Limb (tissue), 2 donors: ENCODE data around the gene PCDHGC3.

Experiments
- DNase-seq, 2 donors: peaks; one replicate each; pipeline ENCODE4 v3.0.0-alpha.2; 2016; ENCODE audit errors: extremely low spot score in 2 of 2

The PCDHGC3 gene

DNA sequence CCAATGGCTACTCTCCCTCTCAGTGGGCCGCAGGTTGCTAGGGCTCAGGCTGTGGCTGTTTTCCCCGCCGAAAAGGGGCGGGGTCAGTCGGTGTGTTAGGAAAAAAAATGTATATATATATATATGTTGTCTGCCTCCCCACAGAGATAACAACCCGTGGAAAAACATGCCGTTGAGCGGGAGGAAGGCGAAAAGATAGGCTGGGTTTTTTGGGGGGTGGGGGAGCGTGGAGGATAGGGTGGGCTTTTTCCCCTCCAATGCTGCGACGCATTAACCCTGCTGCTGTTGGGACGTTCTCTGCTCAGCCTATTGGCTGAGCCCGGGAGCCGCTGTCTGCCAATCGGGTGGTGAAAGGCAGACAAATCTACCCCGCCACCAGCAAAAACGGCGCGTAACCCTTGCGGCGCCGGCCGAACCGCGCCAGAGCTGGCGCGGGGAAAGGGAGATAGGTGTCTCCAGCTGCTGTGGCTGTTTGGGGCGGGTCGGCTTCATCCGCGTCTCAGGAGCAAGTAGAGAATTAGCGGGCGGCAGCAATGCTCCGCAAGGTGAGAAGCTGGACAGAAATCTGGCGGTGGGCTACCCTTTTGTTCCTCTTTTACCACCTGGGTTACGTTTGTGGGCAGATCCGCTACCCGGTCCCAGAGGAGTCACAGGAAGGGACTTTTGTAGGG lies 9.0 kb downstream of the PCDHGC3 start, which contains the start of gene PCDHGC4:
TSS of gene PCDHGC4 (plus strand) at position 390 of the 671 bp plus-strand sequence. CDS start at position 534, 144 bp downstream.
- DNase-seq = peak; percentile 62 to 79

DNA sequence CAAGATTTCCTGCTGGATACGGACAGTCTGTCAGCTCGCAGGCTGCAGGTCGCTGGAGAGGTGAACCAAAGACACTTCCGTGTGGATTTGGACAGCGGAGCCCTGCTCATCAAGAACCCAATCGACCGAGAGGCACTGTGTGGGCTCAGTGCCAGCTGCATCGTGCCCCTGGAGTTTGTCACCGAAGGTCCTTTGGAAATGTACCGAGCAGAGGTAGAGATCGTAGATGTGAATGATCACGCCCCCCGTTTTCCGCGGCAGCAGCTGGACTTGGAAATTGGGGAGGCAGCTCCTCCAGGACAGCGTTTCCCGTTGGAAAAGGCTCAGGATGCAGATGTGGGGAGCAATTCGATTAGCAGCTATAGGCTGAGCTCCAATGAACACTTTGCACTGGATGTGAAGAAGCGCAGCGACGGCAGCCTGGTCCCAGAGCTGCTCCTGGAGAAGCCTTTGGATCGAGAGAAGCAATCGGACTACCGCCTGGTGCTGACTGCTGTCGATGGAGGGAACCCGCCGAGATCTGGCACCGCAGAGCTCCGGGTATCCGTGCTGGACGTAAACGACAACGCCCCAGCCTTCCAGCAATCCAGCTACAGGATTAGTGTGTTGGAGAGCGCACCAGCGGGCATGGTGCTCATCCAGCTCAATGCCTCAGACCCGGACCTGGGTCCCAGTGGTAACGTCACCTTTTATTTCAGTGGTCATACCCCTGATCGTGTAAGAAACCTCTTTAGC lies 9.7 kb downstream of the PCDHGC3 start:
- no peak for DNase-seq

DNA sequence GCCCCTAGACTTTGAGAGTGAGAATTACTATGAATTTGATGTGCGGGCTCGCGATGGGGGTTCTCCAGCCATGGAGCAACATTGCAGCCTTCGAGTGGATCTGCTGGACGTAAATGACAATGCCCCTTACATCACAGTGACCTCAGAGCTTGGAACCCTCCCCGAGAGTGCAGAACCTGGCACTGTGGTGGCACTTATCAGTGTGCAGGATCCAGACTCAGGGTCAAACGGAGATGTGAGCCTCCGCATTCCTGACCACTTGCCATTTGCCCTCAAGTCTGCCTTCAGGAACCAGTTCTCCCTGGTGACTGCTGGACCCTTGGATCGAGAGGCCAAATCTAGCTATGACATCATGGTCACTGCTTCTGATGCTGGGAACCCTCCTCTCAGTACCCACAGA lies 10.3 kb downstream of the PCDHGC3 start:
- DNase-seq = no peak

DNA sequence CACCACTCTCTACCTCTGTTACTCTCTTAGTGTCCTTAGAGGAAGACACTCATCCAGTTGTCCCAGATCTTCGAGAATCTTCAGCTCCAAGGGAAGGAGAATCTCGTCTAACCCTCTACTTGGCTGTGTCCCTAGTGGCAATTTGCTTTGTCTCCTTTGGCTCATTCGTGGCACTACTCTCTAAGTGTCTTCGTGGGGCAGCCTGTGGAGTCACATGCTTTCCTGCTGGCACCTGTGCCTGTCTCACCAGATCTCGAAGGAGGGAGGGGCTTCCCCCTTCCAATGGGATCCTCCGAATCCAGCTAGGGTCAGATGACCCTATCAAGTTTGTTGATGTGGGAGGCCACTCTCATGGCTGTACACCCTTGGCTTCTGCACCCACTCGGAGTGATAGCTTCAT lies 11.4 kb downstream of the PCDHGC3 start:
- DNase-seq = no peak

DNA sequence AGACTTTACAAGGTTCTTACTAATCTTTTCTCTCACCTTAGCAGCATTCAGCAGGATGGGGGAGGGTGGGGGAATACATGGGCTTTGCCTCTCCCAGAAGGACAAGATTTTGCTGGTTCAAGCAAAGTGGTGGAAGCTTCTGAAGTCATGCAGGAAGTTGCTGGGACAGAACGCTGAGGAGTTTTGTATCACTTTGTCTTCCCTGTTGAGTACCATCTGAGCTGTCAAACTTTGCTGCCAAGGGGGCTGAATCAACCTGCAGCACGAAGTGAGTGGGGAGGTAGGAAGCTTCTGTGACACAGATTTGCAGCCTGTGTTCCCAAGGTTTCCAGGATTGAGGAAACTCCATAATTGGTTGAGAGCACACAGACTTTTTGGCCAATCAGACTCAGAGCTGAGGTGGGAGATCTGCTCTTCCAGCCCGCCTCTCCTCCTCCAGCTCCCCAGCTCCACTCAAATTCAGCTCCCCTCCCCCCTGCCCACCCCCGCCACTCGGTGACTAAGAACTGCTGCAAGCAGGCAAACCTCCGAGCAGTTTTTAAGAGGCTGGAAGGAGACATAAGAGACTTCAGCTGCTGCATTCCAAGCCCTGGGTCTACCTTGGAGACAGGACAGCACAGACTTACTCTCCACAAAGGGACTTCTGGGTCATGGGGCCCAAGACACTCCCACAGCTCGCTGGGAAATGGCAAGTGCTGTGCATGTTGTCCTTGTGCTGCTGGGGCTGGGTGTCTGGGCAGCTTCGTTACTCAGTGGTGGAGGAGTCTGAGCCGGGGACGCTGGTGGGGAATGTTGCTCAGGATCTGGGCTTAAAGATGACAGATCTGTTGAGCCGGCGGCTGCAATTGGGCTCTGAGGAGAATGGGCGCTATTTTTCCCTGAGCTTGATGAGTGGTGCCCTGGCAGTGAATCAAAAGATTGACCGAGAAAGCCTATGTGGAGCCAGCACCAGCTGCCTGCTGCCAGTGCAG lies 13.1 kb downstream of the PCDHGC3 start, which contains the start of gene PCDHGC5:
TSS of gene PCDHGC5 (plus strand) at position 491 of the 971 bp plus-strand sequence. CDS start at position 651, 160 bp downstream.
- no peak for DNase-seq

DNA sequence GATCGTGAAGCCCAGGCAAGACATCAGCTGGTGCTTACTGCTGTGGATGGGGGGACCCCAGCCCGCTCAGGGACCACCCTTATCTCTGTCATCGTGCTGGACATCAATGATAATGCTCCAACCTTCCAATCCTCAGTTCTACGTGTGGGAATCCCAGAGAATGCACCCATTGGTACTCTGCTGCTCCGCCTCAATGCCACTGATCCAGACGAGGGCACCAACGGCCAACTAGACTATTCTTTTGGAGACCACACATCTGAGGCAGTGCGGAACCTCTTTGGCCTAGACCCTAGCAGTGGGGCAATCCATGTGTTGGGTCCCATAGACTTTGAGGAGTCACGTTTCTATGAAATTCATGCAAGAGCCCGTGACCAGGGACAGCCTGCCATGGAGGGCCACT lies 14.1 kb downstream of the PCDHGC3 start:
- no peak for DNase-seq

DNA sequence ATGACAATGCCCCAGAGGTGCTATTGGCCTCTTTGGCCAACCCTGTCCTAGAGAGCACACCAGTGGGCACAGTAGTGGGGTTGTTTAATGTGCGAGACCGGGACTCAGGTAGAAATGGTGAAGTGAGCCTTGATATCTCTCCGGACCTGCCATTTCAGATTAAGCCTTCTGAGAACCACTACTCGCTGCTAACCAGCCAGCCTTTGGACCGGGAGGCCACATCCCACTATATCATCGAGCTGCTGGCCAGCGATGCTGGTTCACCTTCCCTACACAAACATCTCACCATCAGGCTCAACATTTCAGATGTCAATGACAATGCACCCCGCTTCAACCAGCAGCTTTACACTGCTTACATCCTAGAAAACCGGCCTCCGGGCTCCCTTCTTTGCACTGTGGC lies 14.5 kb downstream of the PCDHGC3 start:
- no peak for DNase-seq

DNA sequence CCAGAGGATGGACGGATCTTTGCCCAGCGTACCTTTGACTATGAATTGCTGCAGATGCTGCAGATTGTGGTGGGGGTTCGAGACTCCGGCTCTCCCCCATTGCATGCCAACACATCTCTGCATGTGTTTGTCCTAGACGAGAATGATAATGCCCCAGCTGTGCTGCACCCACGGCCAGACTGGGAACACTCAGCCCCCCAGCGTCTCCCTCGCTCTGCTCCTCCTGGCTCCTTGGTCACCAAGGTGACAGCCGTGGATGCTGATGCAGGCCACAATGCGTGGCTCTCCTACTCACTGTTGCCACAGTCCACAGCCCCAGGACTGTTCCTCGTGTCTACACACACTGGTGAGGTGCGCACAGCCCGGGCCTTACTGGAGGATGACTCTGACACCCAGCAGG lies 15.0 kb downstream of the PCDHGC3 start:
- no peak for DNase-seq

DNA sequence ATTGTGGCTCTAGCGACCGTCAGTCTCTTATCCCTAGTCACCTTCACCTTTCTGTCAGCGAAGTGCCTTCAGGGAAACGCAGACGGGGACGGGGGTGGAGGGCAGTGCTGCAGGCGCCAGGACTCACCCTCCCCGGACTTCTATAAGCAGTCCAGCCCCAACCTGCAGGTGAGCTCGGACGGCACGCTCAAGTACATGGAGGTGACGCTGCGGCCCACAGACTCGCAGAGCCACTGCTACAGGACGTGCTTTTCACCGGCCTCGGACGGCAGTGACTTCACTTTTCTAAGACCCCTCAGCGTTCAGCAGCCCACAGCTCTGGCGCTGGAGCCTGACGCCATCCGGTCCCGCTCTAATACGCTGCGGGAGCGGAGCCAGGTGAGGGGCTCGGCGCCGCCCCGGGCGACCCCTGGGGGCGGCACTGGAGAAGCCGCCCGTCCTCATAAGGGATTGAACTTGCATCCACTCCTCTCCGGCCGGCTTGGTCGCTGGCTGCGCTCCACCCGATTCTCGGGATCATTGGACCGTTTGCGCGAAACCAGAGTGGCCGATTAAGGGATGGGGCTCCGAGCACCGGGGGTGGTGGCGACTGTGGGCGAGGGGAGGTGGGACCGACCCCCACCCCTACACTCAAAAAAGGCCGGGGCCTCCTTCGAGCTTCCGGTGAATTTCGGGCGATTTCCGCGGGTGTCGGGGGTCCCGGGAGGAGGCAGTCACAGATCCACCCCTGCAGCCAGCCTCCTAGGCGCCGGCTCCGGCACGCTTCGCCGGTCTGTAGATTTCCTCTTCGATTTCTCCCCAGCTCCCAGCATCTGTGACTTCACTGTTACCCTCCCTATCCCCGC lies 15.8 kb downstream of the PCDHGC3 start:
- DNase-seq = no peak

DNA sequence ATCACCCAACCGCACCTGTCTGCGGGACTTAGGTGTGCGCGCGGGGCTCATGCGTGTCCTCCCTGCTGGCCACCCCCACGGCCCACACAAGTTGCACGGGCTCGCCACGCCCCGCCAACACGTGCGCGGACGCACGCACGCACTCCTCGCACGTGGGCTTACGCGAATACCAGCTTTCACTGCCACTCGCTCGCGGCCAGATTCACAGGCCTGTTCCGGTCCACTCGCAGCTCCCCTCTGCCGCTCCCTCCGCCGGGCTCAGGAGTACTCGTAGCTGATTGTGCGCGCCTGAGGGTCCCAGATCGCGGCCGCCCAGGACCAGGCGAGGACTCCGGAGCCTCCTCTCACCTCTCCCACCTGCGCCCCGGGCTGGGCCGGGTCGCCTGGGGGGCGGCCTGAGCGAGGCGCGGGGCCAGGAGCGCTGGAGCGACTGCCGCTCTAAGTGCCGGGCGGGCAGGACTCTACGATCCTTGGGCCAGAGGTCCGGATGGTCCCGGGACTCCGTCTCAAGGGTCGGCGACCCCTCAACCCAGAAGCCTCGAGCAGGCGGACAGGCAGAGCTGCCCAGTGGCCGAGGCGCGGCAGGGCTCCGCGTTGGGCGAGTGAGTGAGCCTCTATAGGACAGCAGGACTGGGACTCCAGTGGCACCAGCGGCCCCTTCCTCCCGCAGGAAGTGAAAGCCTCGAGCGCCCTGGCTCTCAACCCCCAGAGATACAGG lies 16.6 kb downstream of the PCDHGC3 start:
- DNase-seq = peak in 1 of 2 donors; percentile 63

DNA sequence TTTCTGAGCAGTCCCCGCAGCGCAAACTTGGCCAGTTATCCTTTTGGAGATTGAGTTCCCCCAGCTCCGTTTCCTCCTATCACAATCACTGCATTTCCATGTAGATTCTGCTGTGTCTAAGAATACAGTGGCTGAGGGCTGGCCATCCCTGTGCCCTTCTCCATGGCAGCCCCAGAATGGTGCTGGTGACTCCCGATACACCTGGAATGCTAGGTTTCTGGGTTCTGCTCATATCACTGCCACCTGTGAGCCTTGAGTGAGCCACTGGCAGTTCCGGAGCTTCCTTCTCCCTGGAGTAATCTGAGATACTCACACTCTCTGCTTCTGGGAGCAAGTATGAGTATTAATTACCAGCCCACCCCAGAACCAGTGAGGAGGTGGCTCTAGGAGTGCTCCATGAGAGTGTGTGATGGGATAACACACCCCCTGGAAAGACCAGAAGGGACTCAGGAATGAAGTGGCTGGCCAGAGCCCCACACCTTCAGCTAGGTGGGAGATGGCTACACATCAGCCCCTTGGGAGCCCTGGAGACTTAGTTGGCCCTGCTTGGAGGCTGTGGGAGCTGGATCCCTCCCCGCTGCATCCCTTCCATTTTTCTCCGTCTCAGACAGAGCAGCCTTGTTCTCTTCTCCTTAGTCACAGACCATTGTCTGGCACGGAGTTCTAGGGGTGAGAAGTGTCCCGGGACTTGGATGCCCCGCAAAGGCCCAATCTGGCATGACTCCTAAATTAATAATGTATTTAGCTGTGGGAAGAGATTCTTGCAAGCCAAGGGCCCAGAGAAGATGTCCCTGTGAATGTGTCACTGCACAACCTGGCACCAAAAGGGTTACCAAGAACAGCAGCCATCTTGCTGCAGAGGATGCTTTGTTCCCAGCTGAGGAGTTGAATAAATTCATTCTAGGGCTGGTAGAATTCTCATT lies 18.0 kb downstream of the PCDHGC3 start:
- DNase-seq = peak in 1 of 2 donors; percentile 42

DNA sequence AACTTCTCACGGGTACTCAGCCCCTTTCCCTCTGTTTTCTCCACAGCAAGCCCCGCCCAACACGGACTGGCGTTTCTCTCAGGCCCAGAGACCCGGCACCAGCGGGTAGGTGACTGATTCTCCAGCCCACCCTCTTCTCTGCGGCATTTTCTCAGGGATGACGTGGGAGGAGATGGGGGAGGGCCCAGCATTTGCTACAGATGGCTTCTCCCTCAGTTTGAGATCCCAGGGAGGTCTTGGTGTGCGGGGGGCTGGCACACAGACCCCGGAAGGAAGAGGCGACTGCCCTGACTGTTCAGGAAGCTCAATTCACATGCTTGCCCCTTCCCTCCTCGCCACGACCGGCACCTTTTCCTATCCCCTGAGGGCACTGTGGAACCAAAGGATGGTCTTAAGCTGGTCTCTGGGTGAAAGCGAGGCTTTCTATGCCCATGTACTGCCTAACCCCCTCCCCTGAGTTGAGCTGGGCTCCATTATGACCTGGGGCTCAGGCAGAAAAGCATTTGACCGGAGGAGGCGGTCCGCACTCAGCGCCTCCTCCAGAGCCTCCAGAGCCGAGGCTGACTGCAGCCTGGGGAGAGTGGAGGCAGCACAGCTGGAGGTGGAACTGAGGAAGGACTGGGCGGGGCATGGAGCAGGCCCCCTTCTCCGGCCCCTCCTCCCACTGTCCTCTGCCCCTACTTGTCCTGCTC lies 19.1 kb downstream of the PCDHGC3 start:
- DNase-seq = peak in 1 of 2 donors; percentile 78

DNA sequence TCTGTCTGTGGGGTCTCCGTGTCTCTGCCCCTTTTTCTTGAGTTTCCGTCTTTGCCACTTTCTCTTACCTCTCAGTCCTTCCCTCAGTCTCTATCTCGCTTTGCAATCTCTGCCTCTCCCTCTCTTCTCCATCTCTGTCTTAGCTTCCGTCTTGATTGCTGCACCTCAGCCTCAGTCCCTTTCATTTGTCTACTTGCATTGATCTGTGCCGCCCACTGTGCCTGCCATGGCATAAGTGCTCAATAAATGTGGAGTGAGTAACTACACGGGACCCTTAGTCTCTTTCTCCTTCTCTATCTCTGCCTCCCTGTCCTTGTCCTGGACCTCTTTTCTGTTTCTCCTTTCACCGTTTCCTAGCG lies 19.7 kb downstream of the PCDHGC3 start:
- no peak for DNase-seq

DNA sequence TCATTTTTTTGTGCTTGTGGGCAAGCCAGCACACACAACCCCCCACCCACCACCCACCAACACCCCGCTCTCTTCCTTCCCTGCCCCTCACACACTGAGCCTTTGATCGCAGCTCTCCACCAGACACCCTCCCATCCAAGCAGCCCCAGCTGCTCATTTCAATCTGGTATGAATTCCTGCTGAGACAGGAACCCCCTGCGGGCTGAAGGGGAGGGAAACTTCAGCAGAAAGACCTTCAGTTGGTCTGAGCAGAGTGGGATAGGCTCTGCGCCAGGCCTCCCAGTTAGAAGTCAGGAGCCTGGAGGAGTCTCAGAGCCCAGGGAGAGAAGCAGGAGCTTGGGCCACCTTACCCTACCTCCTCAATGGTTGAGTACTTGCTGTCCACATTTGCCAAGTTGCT lies 20.3 kb downstream of the PCDHGC3 start:
- peak; percentile 68 to 77 for DNase-seq

DNA sequence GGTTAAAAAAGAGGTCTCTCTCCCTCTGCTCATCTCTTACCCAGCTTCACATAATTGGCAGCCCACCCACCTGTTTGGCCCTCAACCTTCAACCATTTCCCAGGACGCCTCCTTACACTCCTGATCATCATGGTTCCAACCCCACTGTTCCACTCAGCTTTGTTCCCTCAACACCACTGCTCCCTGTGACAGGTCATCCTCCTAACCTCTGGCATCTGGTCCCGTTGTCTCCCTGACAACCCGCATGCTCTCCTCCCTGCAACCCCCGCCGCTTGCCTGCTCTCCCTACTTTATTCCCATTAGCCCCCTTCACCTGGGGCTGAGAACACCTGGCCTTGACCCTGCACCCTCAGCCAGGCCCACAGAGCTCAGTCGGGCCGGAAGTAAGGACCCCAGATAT lies 26.0 kb downstream of the PCDHGC3 start:
- DNase-seq = no peak

DNA sequence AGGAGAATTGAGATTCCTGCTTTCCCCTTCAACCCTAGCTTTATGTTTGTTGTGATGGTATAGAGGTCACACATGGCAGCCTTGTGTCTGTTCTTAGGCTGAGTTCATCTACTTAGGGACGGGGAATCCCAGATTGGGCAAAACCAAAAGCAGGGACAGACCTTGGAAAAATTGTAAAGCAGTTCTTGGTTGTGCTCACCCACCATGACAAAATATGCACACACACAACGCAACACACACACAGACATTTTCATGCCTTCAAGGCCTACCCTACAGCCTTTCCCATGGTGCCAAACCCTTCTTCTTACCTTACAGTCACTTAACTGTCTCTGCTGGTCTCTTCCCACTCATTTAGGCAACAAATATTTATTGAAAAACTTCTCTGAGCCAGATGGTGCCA lies 27.9 kb downstream of the PCDHGC3 start:
- no peak for DNase-seq

DNA sequence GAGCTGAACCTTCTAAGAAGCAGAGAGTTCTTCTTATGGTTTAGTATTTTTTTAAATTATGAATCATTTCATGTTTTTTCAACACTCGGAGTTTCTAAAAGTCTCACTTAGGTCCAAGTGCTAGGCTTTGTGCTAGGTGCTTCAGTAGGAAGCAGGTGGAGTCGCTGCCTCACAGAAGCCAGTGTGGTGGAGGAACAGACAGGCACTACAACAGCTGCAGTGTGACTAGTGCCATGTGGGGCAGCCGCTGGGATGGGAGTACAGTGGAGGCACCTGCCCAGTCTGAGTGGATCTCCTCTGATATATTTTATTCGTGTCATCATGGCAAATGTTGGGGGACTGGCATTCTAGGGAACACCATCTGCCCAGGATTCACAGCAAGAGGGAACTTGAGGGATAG lies 28.4 kb downstream of the PCDHGC3 start:
- no peak for DNase-seq

DNA sequence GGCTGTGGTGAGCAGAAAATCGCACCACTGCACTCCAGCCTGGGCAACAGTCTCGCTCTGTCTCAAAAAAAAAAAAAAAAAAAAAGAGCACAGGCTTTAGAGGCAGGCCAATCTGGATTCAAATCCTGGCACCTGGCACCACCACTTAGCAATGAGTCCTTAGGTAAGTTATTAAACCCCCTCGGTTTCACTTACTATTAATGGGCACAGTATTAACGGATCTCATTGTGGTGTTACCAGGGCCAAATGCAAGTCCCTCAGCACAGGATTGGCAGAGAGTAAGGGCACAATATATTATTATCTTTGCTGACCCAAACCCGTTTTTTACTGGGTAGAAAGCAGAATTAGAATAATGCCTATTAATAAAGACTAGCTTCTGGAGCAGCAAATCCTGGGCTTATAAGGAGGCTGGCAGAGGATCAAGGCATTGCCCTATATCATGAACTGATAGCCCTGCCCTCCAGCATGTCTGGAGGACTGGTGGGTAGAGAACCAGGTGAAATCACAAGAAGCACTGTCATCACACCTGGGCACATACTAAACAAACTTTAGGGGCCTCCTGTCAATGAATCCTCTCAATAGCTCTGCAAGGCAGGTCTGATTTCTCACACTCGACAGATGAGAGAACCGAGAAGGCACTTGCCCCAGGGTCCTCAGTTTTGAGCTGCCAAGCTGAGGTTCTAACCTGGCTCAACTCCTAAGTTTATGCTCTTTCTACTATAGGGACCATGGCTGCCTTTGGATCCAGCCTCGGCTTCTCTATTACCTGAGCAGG lies 30.8 kb downstream of the PCDHGC3 start:
- no peak for DNase-seq
